ENCODE data around the gene KLK3.
A peak's percentile ranks its signal among the peaks of the same experiment; 100 is the strongest.

The KLK3 gene

GRCh38 chr19:50817941-50818858, 36.5 kb upstream of the KLK3 start:
- peak overlapping the region; percentile 48; the same call in 1 of the 2 replicates for H3K9ac ChIP-seq (ENCODE audit: low read length)

GRCh38 chr19:50818859-50819472, 35.7 kb upstream of the KLK3 start:
- peaks cover 5% of the 10 kb centered on the region; the same call in 1 of the 2 replicates for H3K27me3 ChIP-seq (ENCODE audit: insufficient read depth, low read length)
- H4K20me1 ChIP-seq (ENCODE audit: insufficient read depth, low read length) = no peaks in the 10 kb centered on the region
- no peak overlapping the region for H3K27ac ChIP-seq (ENCODE audit: low read depth, low read length, poor library complexity, severe bottlenecking)
- no peaks in the 10 kb centered on the region for H3K36me3 ChIP-seq (ENCODE audit: insufficient read depth, low read length)
- H3K9me2 ChIP-seq (ENCODE audit: low read depth, low read length) = no peaks in the 10 kb centered on the region
- H3K4me3 ChIP-seq (ENCODE audit: low read depth, low read length, poor library complexity, severe bottlenecking) = no peak overlapping the region
- no peaks in the 10 kb centered on the region for H3F3A ChIP-seq (ENCODE audit: insufficient read depth, low read length)
- H2AFZ ChIP-seq (ENCODE audit: low read length) = no peak overlapping the region
- no peaks in the 10 kb centered on the region for H3K79me2 ChIP-seq (ENCODE audit: insufficient read depth, low read length)
- H3K9ac ChIP-seq (ENCODE audit: low read length) = no peak overlapping the region
- no peak overlapping the region for H3K4me2 ChIP-seq (ENCODE audit: low read length)
- H3K4me1 ChIP-seq (ENCODE audit: insufficient read depth, low read length, severe bottlenecking) = peaks cover 12% of the 10 kb centered on the region
- TF ChIP-seq EZH2 (IDR thresholded peaks at IDR 0.05; ENCODE audit: borderline replicate concordance, low read length) = no peak
- no peak for TF ChIP-seq CTCF (IDR thresholded peaks at IDR 0.05; ENCODE audit: low read length)
- no peaks in the 10 kb centered on the region for H3K9me3 ChIP-seq (ENCODE audit: low read length)

More at GRCh38 chr19:50817941-50818858, 36.5 kb upstream of the KLK3 start:
- H3K4me3 ChIP-seq (ENCODE audit: low read depth, low read length, poor library complexity, severe bottlenecking) = peak overlapping the region; percentile 66
- no peak overlapping the region for H3K27ac ChIP-seq (ENCODE audit: low read depth, low read length, poor library complexity, severe bottlenecking)
- peaks cover 12% of the 10 kb centered on the region for H3K4me1 ChIP-seq (ENCODE audit: insufficient read depth, low read length, severe bottlenecking)
- peaks cover 5% of the 10 kb centered on the region; the same call in 1 of the 2 replicates for H3K27me3 ChIP-seq (ENCODE audit: insufficient read depth, low read length)
- no peaks in the 10 kb centered on the region for H3K79me2 ChIP-seq (ENCODE audit: insufficient read depth, low read length)
- no peaks in the 10 kb centered on the region for H3K9me2 ChIP-seq (ENCODE audit: low read depth, low read length)
- H3K4me2 ChIP-seq (ENCODE audit: low read length) = peak overlapping the region; percentile 76
- H3F3A ChIP-seq (ENCODE audit: insufficient read depth, low read length) = no peaks in the 10 kb centered on the region
- H2AFZ ChIP-seq (ENCODE audit: low read length) = no peak overlapping the region
- H4K20me1 ChIP-seq (ENCODE audit: insufficient read depth, low read length) = no peaks in the 10 kb centered on the region
- no peaks in the 10 kb centered on the region for H3K9me3 ChIP-seq (ENCODE audit: low read length)
- H3K36me3 ChIP-seq (ENCODE audit: insufficient read depth, low read length) = no peaks in the 10 kb centered on the region
- TF ChIP-seq EZH2 (IDR thresholded peaks at IDR 0.05; ENCODE audit: borderline replicate concordance, low read length) (no peak), CTCF (IDR thresholded peaks at IDR 0.05; ENCODE audit: low read length) (no peak)

DNA sequence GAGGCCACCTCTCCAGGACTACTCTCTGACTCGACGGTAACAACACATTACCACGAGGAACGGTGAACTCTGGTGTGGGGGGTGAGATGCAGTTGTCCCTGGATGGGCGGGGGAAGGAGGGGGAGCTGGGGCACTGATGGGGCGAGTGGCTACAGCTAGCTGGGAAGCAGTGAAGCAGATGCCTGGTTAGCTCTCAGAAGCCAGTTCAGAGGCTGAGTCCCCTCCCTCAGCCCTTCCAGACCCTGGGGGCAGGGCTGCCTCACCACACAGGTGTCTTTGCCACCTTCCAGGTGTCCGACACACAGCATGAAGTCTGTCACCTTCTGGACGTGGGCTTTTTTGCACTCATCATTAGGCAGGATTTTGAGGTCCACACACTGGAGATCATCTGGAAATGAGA, 35.1 kb upstream of the KLK3 start:
- Histone ChIP-seq H3K27ac (ENCODE audit: low read depth, low read length, poor library complexity, severe bottlenecking) (no peak overlapping the region), H3K9ac (ENCODE audit: low read length) (no peak overlapping the region), H2AFZ (ENCODE audit: low read length) (no peak overlapping the region), H3K27me3 (ENCODE audit: insufficient read depth, low read length) (peaks cover 5% of the 10 kb centered on the region; the same call in 1 of the 2 replicates), H3K4me3 (ENCODE audit: low read depth, low read length, poor library complexity, severe bottlenecking) (no peak overlapping the region), H3K36me3 (ENCODE audit: insufficient read depth, low read length) (no peaks in the 10 kb centered on the region), H3K4me1 (ENCODE audit: insufficient read depth, low read length, severe bottlenecking) (peaks cover 12% of the 10 kb centered on the region), H3K9me3 (ENCODE audit: low read length) (no peaks in the 10 kb centered on the region), H3K9me2 (ENCODE audit: low read depth, low read length) (no peaks in the 10 kb centered on the region), H3F3A (ENCODE audit: insufficient read depth, low read length) (no peaks in the 10 kb centered on the region), H3K4me2 (ENCODE audit: low read length) (no peak overlapping the region), H4K20me1 (ENCODE audit: insufficient read depth, low read length) (no peaks in the 10 kb centered on the region), H3K79me2 (ENCODE audit: insufficient read depth, low read length) (no peaks in the 10 kb centered on the region)
- TF ChIP-seq CTCF (IDR thresholded peaks at IDR 0.05; ENCODE audit: low read length) (no peak), EZH2 (IDR thresholded peaks at IDR 0.05; ENCODE audit: borderline replicate concordance, low read length) (no peak)
